Left kidney (tissue), 2 donors: Measurements from ENCODE around the gene RTN1. TPM values are rescaled to one million over a fixed set of nuclear protein-coding genes. Genes with fewer than 3 reads are reported as not detected.
"Not testable (repeated sequence)": the region's sequence is repeated elsewhere in the genome, so short reads cannot be mapped to it uniquely, and the experiment has no call there.

Experiments used
- DNase-seq: peaks from one replicate; pipeline ENCODE4 v3.0.0-alpha.2; 2013
- polyA plus RNA-seq: library from polyadenylated mRNA; unstranded; fragments of 120-200 nt; gene quantifications from one replicate; pipeline ENCODE4 v1.2.1, GENCODE V29; 2013; ENCODE audit not compliant: insufficient read length

RTN1 gene
- polyA plus RNA-seq, 1 donor: 3.9 TPM

DNA sequence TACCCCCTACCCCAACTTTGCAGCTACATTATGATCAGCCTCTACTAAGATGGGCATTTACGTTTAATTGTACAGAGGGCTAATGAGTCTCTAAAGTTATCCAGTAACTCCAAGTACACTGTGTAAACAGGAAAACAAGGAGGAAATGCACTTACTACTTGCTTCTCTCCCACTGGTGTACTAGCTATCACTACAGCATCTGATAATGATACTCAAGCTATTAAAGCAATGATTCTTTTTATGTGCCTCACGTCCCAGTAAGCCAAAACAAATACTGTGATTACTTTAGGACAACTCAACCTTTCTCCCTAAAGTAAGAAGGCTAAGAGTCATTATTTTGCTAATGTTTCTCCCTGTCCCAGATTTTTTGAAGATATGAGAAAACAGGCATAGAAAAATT lies 165.3 kb downstream of the RTN1 start:
- no peak for DNase-seq

DNA sequence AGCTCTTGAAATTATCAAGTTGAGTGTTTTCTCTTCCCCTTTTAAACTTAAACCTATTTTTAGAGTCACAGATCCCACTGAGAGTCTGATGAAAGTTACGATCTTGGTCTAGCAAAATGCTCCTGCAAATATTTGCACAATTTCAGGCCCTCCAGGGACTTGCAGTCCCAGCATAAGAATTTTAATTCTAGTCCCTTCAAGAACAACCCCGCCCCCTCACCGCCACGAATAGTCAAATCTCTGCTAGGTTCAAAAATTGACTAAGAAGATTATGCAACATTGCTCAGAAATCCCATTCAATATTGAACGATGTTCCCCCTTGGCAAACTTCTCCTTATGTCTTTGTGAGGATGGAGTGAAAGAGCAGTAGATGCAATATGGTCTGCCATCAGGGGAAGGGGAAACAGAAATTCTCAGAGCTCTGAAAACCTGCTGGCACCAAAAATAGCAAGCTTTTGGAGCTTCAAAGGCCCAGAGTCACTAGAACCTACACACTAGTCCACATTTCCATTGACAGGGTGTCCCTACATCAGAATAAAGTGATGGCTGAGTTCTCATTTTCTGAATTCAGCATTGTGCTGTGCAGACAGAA lies 166.4 kb downstream of the RTN1 start:
- DNase-seq: no peak

- no peak for DNase-seq
Measured at GRCh38 chr14:59699442-59699841, 171.1 kb downstream of the RTN1 start.

DNA sequence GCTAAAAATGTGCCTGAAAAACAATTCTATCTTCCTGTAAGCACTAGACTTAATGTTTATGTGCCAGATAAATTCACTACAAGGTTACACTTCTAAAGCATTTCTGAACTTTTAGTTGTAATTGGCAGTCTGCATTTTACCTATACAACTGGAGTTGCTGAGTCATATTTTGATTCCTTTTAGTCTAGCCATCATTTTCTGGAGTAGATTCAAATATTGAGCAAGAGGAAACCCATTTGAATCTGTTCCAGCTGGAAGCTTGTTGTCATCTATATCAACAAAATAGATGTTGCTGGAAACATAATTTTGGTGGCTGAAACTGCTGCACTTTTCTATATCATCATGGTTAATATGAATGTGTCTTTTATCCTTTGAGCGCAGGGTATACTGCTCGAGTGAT lies 171.8 kb downstream of the RTN1 start:
- no peak for DNase-seq

DNA sequence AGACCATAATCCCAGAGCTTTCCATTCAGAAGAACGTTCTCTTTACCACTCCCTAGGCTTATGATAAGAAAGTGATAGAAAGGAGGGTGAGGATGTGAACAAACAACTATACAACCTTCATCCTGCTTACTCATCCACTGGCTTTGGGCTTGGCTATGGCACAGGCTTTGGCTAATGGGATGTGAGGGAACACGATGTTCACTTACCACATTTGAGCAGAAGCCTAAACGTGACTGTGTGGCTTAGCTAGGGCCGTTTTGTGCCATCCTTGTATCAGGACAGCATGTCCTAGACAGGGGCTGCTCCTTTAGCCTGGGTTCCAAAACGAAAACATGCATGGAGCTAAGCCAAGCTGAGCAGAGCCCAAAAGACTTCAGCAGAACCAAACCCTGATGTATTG lies 175.4 kb downstream of the RTN1 start:
- DNase-seq: no peak

DNA sequence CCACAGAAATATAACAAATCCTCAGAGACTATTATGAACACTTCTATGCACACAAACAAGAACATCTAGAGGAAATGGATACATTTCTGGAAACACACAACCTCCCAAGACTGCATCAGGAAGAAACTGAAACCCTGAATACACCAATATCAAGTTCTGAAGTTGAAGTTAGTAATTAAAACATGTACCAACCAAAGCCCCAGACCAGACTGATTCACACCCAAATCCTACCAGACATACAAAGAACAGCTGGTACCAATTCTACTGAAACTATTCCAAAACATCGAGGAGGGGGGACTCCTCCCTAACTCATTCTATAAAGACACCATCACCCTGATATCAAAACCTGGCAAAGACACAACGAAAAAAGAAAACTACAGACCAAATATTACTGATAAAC lies 179.3 kb downstream of the RTN1 start:
- no peak for DNase-seq

DNA sequence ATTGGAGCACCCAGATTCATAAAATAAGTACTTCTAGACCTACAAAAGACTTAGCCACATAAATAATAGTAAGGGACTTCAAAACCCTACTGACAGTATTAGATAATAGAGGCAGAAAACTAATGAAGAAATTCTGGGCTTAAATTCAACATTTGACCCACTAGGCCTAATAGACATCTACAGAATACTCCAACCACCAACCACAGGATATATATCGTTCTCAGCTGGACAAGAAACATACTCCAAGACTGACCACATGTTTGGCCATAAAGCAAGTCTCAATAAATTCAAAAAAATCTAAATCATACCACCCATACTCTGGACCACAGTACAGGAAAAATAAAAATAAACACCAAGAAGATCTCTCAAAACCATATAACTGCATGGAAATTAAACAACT lies 180.2 kb downstream of the RTN1 start:
- DNase-seq: no peak

DNA sequence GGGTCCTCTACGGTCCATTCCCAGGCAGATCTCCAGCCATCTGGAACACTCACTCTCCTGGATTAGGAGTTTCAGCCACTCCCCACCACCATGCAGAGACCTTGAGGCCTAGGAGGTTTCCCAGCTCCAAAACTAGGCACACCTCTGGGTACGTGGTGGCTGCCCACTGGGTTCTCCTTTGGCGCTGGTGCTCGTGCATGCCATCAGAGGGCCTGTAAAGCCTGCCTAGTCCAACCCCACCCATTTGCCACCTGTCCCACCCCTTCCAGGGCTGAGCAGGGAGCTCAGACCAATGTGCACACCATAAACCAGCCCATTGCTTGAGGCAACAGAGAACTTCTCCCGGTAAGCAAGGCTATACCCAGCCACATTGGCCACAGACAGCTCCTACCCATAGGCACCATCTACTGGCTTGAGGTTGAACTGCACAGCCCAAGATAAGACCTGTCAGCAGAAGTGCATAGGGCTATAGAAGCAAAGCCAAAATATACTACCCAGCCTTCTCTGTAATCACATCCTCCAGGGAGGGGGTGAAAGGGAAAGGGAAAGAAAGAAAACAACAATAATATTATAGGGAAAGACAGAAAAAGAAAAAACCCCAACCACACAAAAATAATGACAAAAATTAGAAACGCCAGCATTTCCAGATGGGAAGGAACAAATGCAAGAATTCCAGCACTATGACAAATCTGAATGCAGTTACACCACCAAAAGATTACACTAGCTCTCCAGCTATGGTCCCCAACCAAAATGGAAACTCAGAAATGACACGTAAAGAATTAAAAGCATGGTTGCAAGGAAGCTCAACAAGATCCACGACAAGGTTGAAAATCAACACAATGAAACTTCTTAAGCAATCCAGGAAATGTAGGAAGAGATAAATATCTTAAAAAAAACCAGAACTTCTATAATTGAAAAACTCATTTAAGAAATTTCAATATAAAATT lies 182.1 kb downstream of the RTN1 start:
- DNase-seq: no peak

- DNase-seq: no peak
Measured at GRCh38 chr14:59687663-59688062, 182.9 kb downstream of the RTN1 start.

DNA sequence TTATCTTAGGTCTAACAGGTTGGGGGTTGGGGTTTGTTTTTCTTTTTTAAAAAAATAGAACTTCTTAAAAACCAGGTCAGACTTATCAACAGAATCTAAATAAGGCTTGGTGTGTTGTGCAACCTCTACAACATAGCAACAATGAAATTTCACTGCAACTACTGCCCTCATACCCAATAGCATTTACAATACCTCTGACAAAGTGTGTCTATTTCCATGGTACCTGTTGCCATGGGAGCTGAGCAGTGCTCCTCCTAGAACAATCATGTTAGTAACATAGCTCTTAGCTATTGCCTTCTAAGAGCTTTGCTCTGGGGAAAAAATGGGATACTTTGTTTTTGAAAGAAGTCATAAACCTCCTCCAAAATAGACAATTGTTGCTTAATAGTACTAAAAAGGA lies 190.7 kb downstream of the RTN1 start:
- DNase-seq: no peak

DNA sequence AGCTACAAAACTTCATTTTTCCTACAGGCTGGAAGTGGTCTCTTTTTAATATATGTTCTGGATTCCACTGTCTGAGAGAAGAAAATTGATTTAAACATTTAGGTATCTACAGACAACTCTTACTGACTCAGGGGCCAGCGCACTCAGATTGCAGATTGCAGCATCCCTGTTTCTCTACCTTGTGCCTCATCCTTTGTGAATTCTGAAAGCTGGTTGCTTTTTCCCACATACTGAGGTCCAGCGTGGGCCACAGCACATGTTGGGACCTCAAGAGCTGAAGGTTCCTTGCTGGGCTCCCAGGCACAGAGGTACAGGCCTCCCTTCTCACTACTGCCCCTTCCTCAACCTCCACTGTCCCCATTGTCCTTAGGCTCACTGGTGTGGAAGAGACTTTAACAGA lies 192.2 kb downstream of the RTN1 start:
- no peak for DNase-seq

DNA sequence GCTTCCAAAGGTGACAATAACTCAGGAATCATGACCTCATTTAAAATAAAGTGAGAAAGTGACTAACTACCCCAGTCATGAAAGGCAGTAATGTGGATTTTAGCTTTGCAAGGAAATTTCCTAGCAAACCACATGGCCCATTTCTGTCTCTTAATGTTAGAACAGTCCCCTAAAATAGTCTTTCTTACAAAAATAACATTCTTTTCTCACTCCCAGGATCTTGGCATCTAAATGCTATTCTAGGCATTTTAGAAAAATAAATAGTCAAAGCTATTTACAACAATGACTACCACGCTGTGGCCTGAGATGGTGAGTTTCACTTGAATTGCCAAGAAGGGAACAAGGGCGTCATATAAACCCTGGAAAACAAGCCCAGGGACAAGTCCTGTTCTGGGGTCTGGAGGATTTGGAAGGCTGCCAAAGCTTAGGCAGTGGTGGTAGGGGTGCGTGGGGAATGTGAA lies 192.8 kb downstream of the RTN1 start:
- no peak for DNase-seq

DNA sequence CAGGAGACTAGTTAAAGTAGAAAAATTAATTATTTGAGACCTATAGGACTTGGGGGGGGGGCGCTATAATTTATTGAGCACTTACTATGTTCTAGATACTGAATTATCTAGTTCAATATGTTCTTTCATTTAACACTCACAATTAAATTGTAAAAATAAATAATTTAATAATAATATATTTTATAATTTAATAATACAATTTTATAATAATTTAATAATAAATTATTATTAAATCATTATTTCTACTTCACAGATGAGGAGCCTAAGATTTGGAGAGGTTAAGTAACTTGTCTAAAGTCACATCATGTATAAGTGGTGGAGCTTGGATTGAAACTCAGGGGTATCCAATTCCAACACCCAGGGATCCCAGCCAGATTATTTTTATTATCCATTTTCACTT lies 195.2 kb downstream of the RTN1 start:
- DNase-seq: no peak

DNA sequence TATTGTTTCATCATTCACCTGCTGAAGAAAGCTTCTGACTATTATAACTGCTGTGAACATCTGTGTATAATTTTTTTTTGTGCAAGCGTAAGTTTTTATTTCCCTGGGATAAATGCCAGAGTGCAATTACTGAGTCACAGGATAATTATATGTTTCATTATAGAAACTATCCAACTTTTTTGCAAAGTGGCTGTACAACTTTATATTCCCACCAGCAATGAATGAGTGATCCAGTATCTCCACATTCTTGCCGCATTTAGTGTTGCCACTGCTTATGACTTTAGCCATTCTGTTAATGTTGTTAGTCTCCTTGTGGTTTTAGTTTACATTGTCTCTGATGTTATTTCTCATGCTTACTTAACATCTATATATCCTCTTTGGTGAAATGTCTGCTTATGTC lies 205.8 kb downstream of the RTN1 start:
- no peak for DNase-seq

DNA sequence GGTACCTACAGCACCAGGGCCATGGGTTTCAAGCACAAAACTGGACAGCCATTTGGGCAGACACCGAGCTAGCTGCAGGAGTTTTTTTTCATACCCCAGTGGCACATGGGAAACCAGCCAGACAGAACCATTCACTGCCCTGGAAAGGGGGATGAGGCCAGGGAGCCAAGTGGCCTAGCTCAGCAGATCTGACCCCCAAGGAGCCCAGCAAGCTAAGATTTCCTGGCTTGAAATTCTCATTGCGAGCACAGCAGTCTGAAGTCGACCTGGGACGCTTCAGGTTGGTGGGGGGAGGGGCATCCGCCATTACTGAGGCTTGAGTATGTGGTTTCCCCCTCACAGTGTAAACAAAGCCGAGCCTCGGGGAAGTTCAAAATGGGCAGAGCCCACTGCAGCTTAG lies 212.8 kb downstream of the RTN1 start:
- no peak for DNase-seq

GRCh38 chr14:59656473-59656872 lies 214.1 kb downstream of the RTN1 start:
- no peak for DNase-seq

- DNase-seq: not testable (repeated sequence)
Measured at GRCh38 chr14:59654131-59654530, 216.4 kb downstream of the RTN1 start.

GRCh38 chr14:59646832-59647231 lies 223.7 kb downstream of the RTN1 start:
- DNase-seq: not testable (repeated sequence)

DNA sequence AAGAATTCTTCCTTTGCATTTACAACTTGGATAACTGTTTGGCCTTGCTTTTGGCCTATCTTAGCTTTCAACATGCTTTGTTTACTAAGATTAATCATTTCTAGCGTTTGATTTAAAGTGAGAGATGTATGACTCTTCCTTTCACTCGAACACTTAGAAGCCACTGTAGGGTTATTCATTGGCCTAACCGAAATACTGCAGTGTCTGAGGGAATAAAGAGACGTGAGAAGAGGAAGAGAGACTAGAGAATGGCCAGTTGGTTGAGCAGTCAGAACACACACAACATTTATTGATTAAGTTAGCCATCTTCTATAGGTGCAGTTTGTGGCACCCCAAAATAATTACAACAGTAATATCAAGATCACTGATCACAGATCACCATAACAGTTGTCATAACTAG lies 231.7 kb downstream of the RTN1 start:
- no peak for DNase-seq

GRCh38 chr14:59634617-59635016 lies 236.0 kb downstream of the RTN1 start:
- no peak for DNase-seq

DNA sequence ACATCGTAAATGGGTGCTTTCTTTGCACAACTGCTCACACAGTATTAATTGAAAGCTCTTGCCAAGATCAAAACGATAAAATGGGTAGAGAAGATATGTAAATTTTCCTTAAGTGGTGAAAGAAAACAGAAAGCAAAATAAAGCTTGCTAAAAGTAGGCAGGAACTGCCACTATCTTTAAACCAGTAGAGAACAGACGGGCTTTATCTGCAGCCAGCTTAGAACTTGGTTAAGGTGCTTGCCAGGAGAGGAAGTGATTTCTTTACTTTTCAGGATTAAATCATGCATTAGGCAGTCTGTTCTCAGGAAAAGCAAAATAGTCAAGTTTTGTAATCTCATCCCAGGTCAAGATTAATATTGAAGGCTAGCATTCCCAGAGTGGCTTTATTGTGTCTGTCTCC lies 237.1 kb downstream of the RTN1 start:
- DNase-seq: no peak

DNA sequence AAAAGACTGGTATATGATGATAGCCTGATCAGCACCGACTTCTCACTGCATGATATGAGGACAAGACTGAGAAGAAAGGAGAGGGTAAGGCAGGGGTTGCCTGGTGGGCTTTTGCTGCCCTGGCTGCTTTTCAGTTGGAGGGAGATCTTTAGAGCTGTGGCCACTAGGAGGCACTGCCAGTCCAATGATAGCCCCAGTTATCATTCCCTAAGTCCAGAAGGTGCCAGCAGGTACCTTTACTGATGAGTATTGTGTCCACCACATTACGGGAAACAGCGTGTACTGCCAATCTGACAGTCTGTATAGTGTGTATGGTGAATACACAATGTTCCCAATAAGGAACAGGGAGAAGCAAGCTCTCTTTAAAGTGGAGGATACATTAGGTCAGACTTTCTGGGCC lies 238.2 kb downstream of the RTN1 start:
- no peak for DNase-seq

DNA sequence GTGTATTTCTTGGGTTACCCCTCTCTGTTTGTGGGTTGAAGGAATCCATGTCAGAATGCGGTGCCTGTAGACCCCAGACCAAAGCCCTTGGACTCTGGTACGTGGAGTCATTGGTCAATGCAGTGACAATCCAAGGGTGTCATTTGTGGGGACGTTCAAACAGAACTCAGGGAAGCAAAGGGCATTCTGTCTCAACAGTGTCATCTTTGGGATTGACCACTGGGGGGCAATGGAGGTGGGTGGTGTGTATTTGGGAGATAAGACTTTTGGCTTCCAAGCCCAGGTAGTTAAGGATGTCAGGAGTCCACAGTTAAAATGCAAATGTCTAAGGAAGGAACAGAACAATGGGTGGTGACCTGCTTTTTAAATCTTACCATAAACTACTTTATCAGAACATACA lies 239.3 kb downstream of the RTN1 start:
- DNase-seq: no peak
